Gastrocnemius medialis (tissue), 4 donors: ENCODE results near the gene PPP1R27.

Experiments
- CTCF ChIP-seq, 5 experiments: fragments of 450-650 bp in 3 of 5; fragments of 200-600 bp in 2 of 5; sonication (generic) in 2 of 5; IDR thresholded peaks in 4 of 5; conservative IDR thresholded peaks in 1 of 5; 1 replicate in 4 of 5; 2 replicates in 1 of 5; pipeline ENCODE4 v1.5.1; 2016 to 2019; ENCODE audit warnings: antibody characterized with exemption in 5 of 5, mild to moderate bottlenecking in 3 of 5, moderate library complexity in 3 of 5
- POLR2A ChIP-seq, 2 donors: fragments of 450-650 bp; IDR thresholded peaks; one replicate each; pipeline ENCODE4 v1.6.1; 2017; ENCODE audit warnings: antibody characterized with exemption in 2 of 2, mild to moderate bottlenecking in 2 of 2, moderate library complexity in 2 of 2

GRCh38 chr17:81806461-81807209 is 28.2 kb downstream of the PPP1R27 start:
- TF ChIP-seq CTCF (IDR thresholded peaks at IDR 0.05 in 4 of 5, conservative IDR thresholded peaks at IDR 0.05 in 1 of 5) (no peak), POLR2A (IDR thresholded peaks at IDR 0.05) (no peak)
